AG09319 (cell line): ENCODE measurements around the gene SLC25A41.

Source experiments
- DNase-seq: peaks from one replicate; pipeline ENCODE4 v3.0.0-alpha.2; 2010; ENCODE audit warnings: low read depth; ENCODE audit errors: extremely low read depth
- TF ChIP-seq, protein P1 (sequence below): IDR thresholded peaks from 2 replicates; pipeline ENCODE4 v1.5.1; 2011; ENCODE audit warnings: low read depth, mild to moderate bottlenecking, inconsistent platforms, low read length, moderate library complexity

The SLC25A41 gene

DNA sequence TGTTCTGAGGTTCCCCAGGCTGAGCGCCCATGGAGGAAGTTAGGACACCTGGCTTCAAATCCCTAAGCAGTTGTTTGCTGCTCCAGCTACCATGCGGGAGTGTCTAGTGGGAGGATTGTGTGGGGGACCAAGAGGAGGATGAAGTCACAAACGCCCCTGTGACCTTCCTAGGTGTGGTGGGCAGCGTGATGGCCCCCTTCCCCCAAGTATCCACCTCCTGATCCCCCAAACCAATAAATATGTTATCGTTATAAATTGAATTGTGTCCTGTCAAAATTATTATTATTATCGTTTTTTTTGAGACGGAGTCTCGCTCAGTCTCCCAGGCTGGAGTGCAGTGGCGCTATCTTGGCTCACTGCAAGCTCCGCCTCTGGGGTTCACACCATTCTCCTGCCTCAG is at the start of gene SLC25A41:
Gene SLC25A41 (minus strand): TSS at position 101 of the 400 bp plus-strand sequence. CDS start 70 bp downstream, at position 31.
- TF ChIP-seq, protein P1, sequence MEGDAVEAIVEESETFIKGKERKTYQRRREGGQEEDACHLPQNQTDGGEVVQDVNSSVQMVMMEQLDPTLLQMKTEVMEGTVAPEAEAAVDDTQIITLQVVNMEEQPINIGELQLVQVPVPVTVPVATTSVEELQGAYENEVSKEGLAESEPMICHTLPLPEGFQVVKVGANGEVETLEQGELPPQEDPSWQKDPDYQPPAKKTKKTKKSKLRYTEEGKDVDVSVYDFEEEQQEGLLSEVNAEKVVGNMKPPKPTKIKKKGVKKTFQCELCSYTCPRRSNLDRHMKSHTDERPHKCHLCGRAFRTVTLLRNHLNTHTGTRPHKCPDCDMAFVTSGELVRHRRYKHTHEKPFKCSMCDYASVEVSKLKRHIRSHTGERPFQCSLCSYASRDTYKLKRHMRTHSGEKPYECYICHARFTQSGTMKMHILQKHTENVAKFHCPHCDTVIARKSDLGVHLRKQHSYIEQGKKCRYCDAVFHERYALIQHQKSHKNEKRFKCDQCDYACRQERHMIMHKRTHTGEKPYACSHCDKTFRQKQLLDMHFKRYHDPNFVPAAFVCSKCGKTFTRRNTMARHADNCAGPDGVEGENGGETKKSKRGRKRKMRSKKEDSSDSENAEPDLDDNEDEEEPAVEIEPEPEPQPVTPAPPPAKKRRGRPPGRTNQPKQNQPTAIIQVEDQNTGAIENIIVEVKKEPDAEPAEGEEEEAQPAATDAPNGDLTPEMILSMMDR: no peak
- DNase-seq: no peak

DNA sequence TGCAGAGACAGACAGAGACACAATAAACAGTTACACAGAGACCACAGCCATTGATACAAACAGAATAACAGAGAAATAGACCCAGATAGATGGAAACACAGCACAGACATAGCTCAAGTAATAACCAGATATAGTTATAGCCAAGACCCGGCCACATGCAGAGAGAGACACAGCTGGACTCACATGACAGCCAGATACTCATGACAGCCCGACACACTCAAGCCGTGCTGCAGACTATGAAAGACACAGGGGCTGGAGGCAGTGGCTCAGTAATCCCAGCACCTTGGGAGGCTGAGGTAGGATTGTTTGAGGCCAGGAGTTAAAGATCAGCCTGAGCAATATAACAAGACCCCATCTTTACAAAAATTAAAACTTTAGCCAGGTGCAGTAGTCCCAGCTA is 49.7 kb upstream of the SLC25A41 start:
- TF ChIP-seq, protein P1: no peak
- no peak for DNase-seq

DNA sequence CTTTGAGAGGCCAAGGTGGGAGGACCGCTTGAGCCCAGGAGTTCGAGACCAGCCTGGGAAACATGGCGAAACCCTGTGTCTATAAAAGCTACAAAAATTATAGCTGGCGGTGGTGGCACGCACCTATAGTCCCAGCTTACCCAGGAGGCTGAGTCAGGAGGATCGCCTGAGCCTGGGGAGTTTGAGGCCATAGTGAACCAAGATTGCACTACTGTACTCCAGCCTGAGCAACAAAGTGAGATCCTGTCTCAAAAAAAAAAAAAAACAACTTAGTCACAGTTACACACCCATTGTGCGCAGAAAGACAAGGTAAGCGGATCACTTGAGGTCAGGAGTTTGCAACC is 48.8 kb upstream of the SLC25A41 start:
- no peak for DNase-seq

DNA sequence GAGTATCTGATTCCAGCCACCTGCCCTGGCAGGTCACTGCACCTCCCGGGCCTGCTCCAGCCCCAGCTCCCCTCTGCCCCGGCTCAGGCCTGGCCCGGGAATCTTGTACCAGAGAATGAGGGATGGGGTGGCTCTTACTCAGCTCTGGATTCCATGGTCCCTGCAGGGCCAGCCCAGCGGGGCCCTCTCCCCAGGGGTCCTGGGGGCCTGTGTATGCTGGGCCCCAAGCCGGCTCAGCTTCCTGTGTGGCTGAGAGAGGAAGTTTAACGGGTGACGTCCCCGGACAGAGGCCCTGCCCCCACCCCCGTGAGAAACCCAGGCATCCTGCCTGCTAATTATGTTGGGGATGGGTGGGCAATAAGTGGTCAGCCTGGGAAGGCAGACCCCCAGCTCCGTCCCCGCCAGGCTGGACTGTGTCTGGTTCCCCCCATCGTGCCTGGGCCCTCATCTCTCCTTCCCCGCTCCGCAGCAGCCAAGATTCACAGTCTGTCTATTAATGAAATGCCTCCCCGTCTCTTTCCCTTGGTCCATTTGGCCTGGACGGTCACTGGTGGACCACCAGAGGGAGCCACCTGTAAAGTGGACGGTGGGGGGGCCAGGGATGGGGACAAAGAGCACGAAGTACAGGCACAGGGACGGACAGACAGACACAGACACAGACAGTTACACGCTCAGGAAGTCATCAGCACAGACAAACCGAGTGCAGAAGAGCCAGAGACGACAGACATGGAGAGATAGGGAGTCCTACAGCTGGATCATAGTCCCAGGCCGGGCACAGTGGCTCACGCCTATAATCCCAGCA is 48.2 kb upstream of the SLC25A41 start, which contains the start of gene DENND1C:
Gene DENND1C (minus strand): TSS at position 247 of the 802 bp plus-strand sequence. CDS start 92 bp downstream, at position 155.
- TF ChIP-seq, protein P1: peak; percentile 50
- no peak for DNase-seq

More for the DNA sequence above, 48.8 kb upstream of the SLC25A41 start:
- TF ChIP-seq, protein P1: no peak

DNA sequence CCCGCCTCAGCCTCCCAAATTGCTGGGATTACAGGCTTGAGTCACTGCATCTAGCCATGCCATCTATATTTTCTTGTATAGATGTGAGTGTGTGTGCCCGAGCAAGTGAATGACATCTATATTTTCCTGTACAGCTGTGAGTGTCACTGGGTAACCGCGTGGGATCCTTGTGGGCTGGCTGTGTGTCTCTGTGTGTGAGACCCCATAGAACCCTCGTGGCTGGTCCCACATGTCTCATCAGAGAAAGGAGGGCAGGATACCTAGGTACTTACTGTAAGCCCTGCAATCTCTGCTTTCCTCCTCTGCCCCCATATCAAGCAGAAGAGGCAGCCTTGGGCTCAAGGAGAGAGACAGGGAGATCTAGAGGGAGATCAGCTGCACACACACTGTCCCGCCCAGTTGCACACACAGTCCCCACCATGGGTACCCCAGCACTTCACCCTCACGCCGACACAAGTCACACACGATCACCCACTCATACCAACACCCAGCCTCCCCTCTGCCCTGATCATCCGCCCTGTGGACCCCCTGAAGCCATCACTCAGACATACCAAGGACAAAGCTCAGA is 47.4 kb upstream of the SLC25A41 start:
- no peak for DNase-seq
- TF ChIP-seq, protein P1: no peak

DNA sequence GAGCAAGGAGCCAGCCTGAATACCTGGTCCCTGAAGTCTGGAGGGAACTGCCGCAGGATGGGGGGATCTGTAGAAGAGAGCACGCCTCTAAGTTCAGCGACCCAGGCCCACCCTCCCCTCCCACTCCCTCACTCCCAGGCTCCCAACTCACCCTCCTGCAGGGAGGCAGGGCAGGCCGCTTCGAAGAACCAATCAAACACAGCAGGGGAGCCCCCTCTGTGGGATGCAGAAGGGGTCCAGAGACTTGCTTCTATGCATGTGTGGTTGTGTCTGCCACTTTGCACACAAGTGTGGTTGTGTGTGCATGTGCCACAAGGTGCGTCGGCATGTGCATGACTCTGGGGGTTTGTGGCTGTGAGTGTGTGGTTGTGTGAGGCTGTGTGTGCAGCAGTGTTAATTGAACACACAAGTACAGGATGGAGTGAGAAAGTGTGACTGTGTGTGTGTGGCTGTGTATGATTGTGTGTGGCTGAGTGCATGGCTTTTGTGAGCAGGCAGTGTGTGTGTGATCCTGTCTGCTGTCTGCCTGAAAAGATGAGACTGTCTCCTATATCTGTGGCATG is 46.4 kb upstream of the SLC25A41 start:
- TF ChIP-seq, protein P1: no peak
- DNase-seq: no peak

DNA sequence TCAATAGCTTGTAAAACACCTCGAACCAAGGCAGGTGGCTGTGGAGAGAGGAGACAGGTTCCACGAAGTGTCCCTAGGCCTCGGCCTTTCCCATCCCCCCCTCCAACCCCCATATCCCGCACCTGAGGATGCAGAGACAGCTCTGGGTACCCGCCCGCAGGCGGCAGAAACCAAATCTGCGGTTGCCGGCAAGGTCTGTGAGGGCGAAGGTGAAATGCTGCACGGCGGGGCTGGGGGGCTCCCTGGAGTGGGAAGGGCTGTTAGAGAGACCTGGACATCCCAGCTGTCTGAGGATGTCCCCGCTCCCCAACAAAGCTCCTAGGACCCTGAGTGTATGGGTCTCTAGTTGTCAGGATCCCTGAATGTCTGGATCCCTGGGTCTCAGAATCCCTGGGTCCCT is 45.3 kb upstream of the SLC25A41 start:
- no peak for DNase-seq
- TF ChIP-seq, protein P1: no peak
